GM23248 (cell line): Measurements from ENCODE around the gene CDH11. TPM values are rescaled to one million over a fixed set of nuclear protein-coding genes. Genes with fewer than 3 reads are reported as not detected.

Source experiments
- DNase-seq: peaks from one replicate; pipeline ENCODE4 v3.0.0-alpha.2; 2015
- H2AFZ ChIP-seq: fragments of 200-600 bp; sonication (generic); 2 replicates; pipeline ENCODE4 v1.6.1; 2016; ENCODE audit warnings: antibody characterized with exemption
- H3F3A ChIP-seq: fragments of 200-600 bp; sonication (generic); 2 replicates; pipeline ENCODE4 v1.6.1; 2016; ENCODE audit warnings: mild to moderate bottlenecking, antibody characterized with exemption, mixed run types; ENCODE audit not compliant: insufficient read depth
- H3K27ac ChIP-seq: fragments of 200-600 bp; sonication (generic); 2 replicates; pipeline ENCODE4 v1.5.1; 2016; ENCODE audit warnings: mild to moderate bottlenecking
- H3K27me3 ChIP-seq: fragments of 200-600 bp; sonication (generic); replicated peaks from 2 replicates; pipeline ENCODE4 v1.6.1; 2016; ENCODE audit warnings: mild to moderate bottlenecking; ENCODE audit not compliant: insufficient read depth
- H3K36me3 ChIP-seq: fragments of 200-600 bp; sonication (generic); 2 replicates; pipeline ENCODE4 v1.6.1; 2016; ENCODE audit warnings: low read depth, mild to moderate bottlenecking
- H3K4me1 ChIP-seq: fragments of 200-600 bp; sonication (generic); 2 replicates; pipeline ENCODE4 v1.6.1; 2016; ENCODE audit warnings: mild to moderate bottlenecking; ENCODE audit not compliant: insufficient read depth
- H3K4me2 ChIP-seq: fragments of 200-600 bp; sonication (generic); one replicate; pipeline ENCODE4 v1.6.1; 2016; ENCODE audit warnings: mild to moderate bottlenecking; ENCODE audit not compliant: unreplicated experiment
- H3K4me3 ChIP-seq: fragments of 200-600 bp; sonication (generic); 2 replicates; pipeline ENCODE4 v1.5.1; 2016; ENCODE audit warnings: mild to moderate bottlenecking
- H3K79me2 ChIP-seq: fragments of 200-600 bp; sonication (generic); 2 replicates; pipeline ENCODE4 v1.6.1; 2016; ENCODE audit warnings: mild to moderate bottlenecking; ENCODE audit not compliant: insufficient read depth
- H3K9ac ChIP-seq: fragments of 200-600 bp; sonication (generic); 2 replicates; pipeline ENCODE4 v1.6.1; 2016; ENCODE audit warnings: mild to moderate bottlenecking
- H3K9me2 ChIP-seq: fragments of 200-600 bp; sonication (generic); 2 replicates; pipeline ENCODE4 v1.6.1; 2016; ENCODE audit warnings: mixed run types, mild to moderate bottlenecking, moderate library complexity; ENCODE audit not compliant: insufficient read depth
- H3K9me3 ChIP-seq: fragments of 200-600 bp; sonication (generic); one replicate; pipeline ENCODE4 v1.6.1; 2017; ENCODE audit warnings: low read depth
- H4K20me1 ChIP-seq: fragments of 200-600 bp; sonication (generic); 2 replicates; pipeline ENCODE4 v1.6.0; 2016; ENCODE audit not compliant: insufficient read depth
- EZH2 ChIP-seq: fragments of 200-600 bp; sonication (generic); IDR thresholded peaks from 2 replicates; pipeline ENCODE4 v1.6.1; 2018; ENCODE audit warnings: antibody characterized with exemption, mild to moderate bottlenecking; ENCODE audit not compliant: insufficient read depth, poor library complexity, severe bottlenecking
- EZH2phosphoT487 ChIP-seq: fragments of 200-600 bp; sonication (generic); IDR thresholded peaks from 2 replicates; pipeline ENCODE4 v1.6.1; 2018; ENCODE audit warnings: antibody characterized with exemption, moderate library complexity, mild to moderate bottlenecking, low read depth; ENCODE audit not compliant: insufficient read depth
- WGBS, 2 experiments: methylation state at CpG; one replicate each; pipeline ENCODE4 v1.1.6; 2015 to 2017; ENCODE audit warnings: low lambda C conversion rate in 2 of 2, low coverage in 1 of 2; ENCODE audit errors: missing lambda C conversion rate in 2 of 2; 5-methylcytosine and 5-hydroxymethylcytosine counted together
- in situ Hi-C: fragments of 300-500 bp; cut with MboI; formaldehyde crosslinking; loops from 2 replicates; pipeline ENCODE4 v1.15.0; 2020
- polyA plus RNA-seq: library from polyadenylated mRNA; unstranded; fragments of >200 nt; fragmentation: Nextera tagmentation; extraction: Ambion mirVana; gene quantifications from 2 replicates; pipeline ENCODE4 v1.2.1, GENCODE V29; 2016
- total RNA-seq: library from RNA; depleted of rRNA; stranded (reverse); fragments of >200 nt; shearing (Covaris generic); gene quantifications from 2 replicates; pipeline ENCODE4 v1.2.3, GENCODE V29; 2014

CDH11 gene
- total and polyA plus RNA-seq, 2 experiments from 2014 or later, result 264 to 525 TPM

- 72 to 77% methylated on average over 2 of the region's 2 CpGs for WGBS, 2 experiments
Measured at GRCh38 chr16:64993464-64993863, 128.4 kb downstream of the CDH11 start.

GRCh38 chr16:64991001-64991400 lies 130.9 kb downstream of the CDH11 start:
- Histone ChIP-seq H3K4me2 (no peak overlapping the region), H3F3A (peaks cover 76% of the 10 kb centered on the region), H3K79me2 (peaks cover 83% of the 10 kb centered on the region), H2AFZ (no peak overlapping the region), H3K9me2 (no peaks in the 10 kb centered on the region), H3K4me3 (no peak overlapping the region), H3K9ac (no peak overlapping the region), H3K4me1 (peaks cover 14% of the 10 kb centered on the region), H4K20me1 (no peaks in the 10 kb centered on the region; the same call in 1 of the 2 replicates), H3K9me3 (no peaks in the 10 kb centered on the region), H3K36me3 (peaks cover 76% of the 10 kb centered on the region), H3K27ac (peak overlapping the region; percentile 47), H3K27me3 (no peaks in the 10 kb centered on the region)
- TF ChIP-seq EZH2phosphoT487, result no peak
- no peak for TF ChIP-seq EZH2
- peak; percentile 74 for DNase-seq
- WGBS, 2 experiments, result 7 to 26% methylated on average over 1 of the region's 1 CpG
- in situ Hi-C loops, result loop anchor here (25.0 kb wide), 1 partner anchor 1529 kb away; no protein-coding TSS in a partner anchor

More at GRCh38 chr16:64993464-64993863, 128.4 kb downstream of the CDH11 start:
- Histone ChIP-seq H3K36me3 (peaks cover 71% of the 10 kb centered on the region), H3K27me3 (no peaks in the 10 kb centered on the region), H3K9me3 (no peaks in the 10 kb centered on the region), H3K9ac (no peak overlapping the region), H3K4me1 (peaks cover 14% of the 10 kb centered on the region), H4K20me1 (no peaks in the 10 kb centered on the region; the same call in 1 of the 2 replicates), H2AFZ (no peak overlapping the region), H3K27ac (no peak overlapping the region), H3K4me3 (no peak overlapping the region), H3K9me2 (no peaks in the 10 kb centered on the region), H3K79me2 (peaks cover 92% of the 10 kb centered on the region), H3F3A (peaks cover 70% of the 10 kb centered on the region), H3K4me2 (no peak overlapping the region)
- TF ChIP-seq EZH2phosphoT487 (no peak), EZH2 (no peak)
- DNase-seq, result no peak
- in situ Hi-C loops, result loop anchor here (25.0 kb wide), 1 partner anchor 1531 kb away; no protein-coding TSS in a partner anchor

- Histone ChIP-seq H4K20me1 (no peaks in the 10 kb centered on the region; the same call in 1 of the 2 replicates), H3K79me2 (peaks cover 77% of the 10 kb centered on the region), H3K9me2 (no peaks in the 10 kb centered on the region), H3K27me3 (no peaks in the 10 kb centered on the region), H3K27ac (no peak overlapping the region), H3K4me3 (no peak overlapping the region), H3K36me3 (peaks cover 80% of the 10 kb centered on the region), H2AFZ (no peak overlapping the region), H3K4me2 (no peak overlapping the region), H3K4me1 (peaks cover 14% of the 10 kb centered on the region), H3K9me3 (no peaks in the 10 kb centered on the region), H3K9ac (no peak overlapping the region), H3F3A (peaks cover 73% of the 10 kb centered on the region)
- no peak for TF ChIP-seq EZH2phosphoT487
- no peak for TF ChIP-seq EZH2
- 93% methylated on average over 3 of the region's 3 CpGs for WGBS, 2 experiments
- in situ Hi-C loops, result loop anchor here (25.0 kb wide), 1 partner anchor 1528 kb away; no protein-coding TSS in a partner anchor
- no peak for DNase-seq
Measured at GRCh38 chr16:64990101-64990500, 131.8 kb downstream of the CDH11 start.

- Histone ChIP-seq H2AFZ (no peak overlapping the region), H3K9me2 (no peaks in the 10 kb centered on the region), H3K9ac (no peak overlapping the region), H3K9me3 (no peaks in the 10 kb centered on the region), H3F3A (peaks cover 72% of the 10 kb centered on the region), H3K4me3 (no peak overlapping the region), H3K4me1 (peaks cover 14% of the 10 kb centered on the region), H3K36me3 (peaks cover 84% of the 10 kb centered on the region), H3K4me2 (no peak overlapping the region), H4K20me1 (no peaks in the 10 kb centered on the region), H3K27me3 (no peaks in the 10 kb centered on the region), H3K27ac (no peak overlapping the region), H3K79me2 (peaks cover 75% of the 10 kb centered on the region)
- DNase-seq, result no peak
- TF ChIP-seq EZH2 (no peak), EZH2phosphoT487 (no peak)
- WGBS, 2 experiments, result 96% methylated on average over 3 of the region's 3 CpGs
- in situ Hi-C loops, result loop anchor here (25.0 kb wide), 1 partner anchor 1527 kb away; no protein-coding TSS in a partner anchor
Measured at GRCh38 chr16:64989050-64989449, 132.8 kb downstream of the CDH11 start.
